Stimulated activated CD8-positive, alpha-beta memory T cell treated with anti-CD3 and anti-CD28 coated beads, Interleukin-2, amount 100 ng/mL, for 1 hour (primary cell): ENCODE data around the gene OPCML.

Source experiments
- DNase-seq, 2 donors: peaks; one replicate each; pipeline ENCODE4 v3.0.0-alpha.2; 2020; ENCODE audit warnings: low read depth in 2 of 2

The OPCML gene

DNA sequence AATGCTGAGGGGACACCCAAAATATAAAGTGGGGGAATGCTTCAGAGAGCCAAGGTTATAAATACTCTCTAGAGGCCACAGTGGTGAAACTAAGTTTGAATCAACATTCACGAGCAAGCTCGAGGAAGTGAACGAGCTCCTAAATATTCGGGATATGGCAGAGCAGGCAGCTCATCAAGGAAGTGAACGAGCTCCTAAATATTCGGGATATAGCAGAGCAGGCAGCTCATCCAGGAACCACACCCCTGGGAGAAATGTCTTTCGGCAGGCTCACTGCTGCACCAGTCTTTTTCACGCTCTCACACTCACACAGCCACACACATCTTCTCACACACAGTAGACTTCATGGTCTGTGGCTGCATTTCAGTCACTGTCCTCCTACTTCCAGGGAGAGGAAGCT, 787.5 kb downstream of the OPCML start:
- DNase-seq, result no peak

DNA sequence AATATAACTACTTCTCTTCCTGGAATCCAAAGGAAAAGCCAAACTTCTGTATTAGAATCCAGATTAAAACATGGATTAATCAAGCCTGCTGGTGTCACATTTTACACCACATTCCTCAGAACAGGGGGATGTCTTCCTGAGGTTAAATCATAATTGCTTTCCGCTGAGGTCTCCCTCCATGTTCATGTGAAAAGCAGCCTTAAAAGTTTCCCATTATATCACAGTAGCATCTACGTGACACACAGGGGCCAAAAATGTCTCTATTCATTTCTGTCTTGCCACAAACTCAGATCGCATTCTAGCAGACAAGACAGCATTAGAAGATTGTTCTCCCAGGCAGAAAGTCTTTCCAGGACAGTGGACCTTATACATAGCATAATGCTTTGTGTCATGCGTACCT, 788.7 kb downstream of the OPCML start:
- no peak for DNase-seq

DNA sequence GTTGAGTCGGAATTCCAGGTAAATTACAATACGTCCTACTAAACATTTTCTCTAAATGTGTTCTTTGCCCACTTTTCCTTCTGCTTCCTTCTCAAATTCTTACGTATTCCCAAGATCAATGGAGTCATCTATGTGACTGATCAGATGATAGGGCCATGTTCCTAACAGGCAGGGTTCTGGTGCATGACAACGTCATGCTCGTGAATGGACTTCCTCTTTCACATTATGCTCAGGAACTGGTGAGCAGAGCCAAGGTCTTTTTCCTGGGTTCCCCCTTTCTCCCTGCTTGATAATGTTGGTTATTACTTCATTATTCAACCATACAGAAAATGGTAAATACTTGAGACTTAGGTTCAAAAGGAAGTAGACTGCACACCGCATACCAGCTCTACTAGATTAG, 789.4 kb downstream of the OPCML start:
- no peak for DNase-seq

DNA sequence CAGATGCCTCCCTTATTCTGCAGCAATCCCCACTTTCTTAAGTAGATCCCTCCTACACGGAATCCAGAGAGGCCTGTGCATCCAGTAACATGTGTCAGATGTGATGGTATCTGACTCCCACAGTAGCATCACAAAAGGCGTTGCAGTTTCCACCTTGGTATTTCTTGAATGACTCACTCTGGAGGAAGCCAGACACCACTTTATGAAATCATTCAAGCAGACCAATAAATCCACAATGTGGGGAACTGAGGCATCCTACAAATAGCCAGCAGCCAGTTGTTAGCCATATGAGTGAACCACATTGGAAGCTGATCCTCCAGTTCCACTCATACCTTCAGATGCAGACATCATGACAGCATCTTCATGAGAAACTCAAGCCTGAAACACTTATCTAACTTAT, 798.1 kb downstream of the OPCML start:
- DNase-seq, result no peak

DNA sequence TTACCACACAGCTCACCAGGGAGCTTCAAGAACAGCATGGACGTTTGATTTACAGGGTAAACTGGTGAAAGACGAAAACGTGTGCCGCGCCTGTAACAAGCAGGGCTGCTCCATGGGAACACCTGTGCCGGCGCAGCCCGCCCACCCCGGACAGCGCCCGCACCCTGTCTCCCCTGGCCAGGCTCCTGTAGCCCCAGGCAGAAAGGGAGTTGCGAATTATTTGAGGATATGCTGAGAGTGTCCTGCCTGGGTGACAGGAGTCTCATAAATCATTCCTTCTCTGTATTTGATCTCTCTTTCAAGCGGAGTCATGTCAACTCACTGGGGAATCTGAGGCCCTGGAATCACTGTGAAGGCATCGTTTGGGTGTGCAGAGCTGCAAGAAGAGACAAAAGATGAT, 804.3 kb downstream of the OPCML start:
- no peak for DNase-seq

DNA sequence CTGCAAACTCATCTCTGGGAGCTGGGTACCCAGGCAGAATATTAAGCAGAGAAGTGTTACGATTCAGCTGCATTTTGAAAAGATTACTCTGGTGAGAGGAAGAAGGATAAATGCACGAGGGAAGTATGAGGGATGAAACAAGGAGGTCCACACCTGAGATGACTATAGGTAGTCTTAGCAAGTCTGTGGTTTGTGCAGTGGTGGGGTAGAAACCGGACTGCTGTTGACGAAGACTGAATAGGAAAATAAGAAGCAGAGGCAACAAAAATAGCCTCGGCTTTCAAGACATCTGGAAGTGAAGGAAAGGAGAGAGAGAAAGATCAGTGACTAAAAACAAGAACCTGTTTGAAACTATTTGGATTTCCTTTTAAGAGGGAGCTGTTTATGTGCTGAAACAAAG, 810.8 kb downstream of the OPCML start:
- DNase-seq, result no peak

DNA sequence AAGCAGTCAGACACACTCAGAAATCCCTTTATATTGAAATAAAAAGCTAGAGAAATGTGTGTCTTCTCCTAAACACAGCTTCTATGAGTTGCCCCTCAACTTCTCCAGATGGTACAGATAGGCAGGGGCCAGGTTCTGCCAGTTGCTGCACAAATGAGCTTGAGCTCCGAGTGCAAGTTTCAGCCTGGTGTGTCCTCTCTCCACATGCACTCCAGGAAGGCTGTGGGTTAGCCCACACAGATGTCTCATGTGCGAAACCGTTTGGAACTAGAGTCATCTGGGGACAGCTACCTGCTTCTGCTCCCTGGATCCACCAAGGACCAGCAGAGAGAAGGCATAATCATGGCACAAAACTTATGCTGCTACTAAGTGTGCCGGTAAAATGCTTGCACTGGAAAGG, 812.6 kb downstream of the OPCML start:
- no peak for DNase-seq

DNA sequence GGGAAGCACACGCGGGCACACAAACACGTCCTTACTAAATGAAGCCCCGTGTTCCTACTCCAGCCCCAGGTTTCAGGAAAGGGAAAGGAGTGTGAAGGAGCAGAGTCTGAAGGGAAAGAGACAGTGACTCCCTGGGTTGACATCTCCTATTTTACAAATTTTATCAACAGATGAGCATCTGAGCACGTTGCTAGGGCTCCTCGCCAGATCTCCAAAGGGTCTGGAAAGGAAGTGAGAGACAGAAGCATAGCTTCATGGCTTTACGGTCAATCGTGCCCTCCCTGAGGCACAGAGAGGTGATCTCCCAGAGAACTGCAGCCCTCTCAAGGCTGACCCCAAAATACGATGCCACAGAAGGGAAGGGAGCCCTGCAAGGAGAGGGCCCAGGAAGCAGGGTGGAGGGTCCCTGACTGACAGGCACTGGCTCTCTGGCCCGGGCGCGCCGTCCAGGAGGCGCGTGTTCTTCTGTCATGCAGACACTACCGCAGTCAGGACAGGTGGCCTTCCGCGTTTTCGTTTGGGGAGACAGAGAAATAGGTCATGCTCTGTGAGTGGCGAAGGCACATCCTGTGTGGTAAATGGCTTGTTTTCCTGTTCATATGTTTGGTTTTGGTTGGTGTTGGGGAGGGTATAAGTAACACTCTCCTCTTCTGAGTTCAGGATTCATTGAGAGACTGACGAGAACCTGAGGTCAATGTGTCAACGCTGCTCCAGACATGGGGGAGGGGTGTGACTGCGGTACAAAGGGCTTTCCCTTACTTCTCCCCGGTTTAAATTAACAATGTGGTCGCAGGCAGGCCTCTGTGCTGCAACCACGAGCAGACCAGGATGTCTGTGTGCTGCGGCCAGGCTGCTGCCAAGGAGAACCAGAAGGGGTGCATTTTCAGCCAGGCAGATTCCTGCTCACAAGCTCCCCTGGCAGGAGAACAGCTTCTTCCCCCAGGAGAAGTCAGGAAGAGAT, 813.3 kb downstream of the OPCML start:
- peak in 1 of 2 donors; percentile 11 for DNase-seq

DNA sequence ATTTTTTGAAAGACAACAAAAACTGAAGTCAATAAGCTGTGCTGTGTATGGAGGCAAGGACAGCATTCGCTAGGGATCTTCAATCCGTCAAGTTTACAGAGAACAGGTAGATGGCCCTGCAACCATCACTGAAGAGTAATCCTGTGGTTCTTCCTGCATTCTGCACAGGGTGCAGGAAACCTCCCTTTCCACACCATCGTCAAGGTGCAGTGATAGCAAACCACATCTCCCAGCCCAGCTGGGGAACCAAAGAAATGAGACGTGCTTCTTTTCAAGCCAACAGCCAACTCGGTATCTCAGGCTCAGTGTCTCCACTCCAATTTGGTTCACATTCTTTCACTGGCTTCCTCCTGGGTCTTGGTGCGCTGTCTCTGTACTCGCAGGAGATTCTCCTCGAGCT, 814.5 kb downstream of the OPCML start:
- DNase-seq, result no peak

DNA sequence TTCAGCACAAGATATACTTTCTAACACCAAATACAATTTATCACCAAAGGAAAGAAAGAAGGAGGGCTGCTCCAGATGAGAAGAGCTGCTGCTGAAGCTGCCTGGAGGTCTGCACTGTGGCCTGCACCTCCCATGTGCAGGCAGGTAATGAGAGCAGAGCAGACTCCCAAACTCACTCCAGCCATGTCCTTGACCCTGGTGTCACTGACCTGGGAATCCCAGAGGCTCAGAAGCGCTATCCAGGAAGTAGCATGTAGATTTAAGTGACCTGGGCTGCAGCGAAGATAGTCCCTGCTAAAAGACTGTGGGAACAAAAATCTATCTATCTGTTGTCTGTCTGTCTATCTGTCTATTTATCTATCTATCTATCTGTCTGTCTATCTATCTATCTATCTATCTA, 816.3 kb downstream of the OPCML start:
- DNase-seq, result no peak

DNA sequence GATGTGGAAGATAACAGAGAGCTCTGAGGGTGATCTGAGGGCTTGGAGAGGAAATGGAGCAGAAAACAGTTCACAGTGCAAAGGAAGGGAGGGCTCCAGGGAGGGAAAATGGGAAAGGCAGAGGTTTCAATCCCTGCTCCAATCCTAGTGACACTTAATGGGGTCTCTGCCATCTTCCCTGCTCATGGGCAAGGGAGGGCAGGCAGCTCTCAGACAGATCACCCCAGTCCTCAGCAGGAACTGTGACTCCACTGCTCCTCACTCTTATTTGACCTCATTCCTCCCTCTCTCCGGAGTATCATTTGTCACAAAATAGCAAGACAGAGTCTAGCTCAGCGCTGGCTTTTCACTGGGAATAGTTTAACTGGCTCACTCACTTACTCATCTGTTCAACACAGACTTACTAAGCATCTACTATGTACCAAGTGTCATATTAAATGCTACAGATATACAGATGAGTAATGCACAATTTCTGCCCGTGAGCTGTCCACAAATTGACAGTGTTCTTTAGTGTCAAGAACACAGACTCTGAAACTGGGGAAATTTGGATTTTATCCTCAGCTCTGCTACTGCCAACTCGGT, 817.4 kb downstream of the OPCML start:
- DNase-seq, result no peak

DNA sequence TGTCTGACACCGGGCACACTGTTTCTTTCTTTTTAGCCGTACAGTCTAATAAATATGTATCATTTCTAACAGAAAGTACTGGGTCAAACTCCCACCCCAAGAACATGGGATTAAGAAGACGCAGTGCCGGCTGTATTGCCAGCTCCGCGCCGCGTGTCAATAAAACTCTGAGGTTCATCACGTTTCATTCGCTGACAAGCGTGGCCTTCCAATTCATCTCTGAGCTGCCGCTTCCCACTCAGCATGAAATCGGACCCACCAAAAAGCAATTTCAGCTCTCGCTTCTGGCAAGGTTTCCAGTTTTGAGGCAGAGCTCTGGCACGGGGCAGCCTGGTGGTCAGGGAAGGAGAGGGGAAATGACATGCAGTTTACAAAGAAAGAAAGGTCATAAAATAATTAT, 819.8 kb downstream of the OPCML start:
- DNase-seq, result no peak

DNA sequence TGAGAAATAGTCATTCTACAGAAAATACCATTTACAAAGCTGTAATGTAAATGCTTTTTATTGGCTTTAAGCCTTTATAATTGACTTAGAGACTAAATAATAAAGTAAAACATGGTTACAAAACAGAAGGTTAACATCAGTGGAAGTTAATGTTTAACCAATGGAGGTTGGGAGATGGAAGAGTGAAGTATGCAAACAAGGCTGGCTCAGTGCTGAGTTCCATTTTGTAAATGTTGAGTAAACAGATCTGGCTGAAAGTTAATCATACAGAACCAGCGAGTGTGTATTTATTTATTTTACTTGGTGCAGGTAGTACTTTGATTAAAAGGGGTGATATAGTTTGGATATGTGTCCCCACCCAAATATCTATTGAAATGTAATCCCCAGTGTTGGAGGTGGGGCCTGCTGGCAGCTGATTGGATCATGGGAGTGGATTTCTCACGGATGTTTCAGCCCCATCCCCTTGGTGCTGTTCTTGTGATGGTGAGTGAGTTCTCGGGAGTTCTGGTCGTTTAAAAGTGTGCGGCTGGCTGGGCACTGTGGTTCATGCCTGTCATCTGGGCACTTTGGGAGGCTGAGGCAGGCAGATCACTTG, 827.4 kb downstream of the OPCML start:
- no peak for DNase-seq

DNA sequence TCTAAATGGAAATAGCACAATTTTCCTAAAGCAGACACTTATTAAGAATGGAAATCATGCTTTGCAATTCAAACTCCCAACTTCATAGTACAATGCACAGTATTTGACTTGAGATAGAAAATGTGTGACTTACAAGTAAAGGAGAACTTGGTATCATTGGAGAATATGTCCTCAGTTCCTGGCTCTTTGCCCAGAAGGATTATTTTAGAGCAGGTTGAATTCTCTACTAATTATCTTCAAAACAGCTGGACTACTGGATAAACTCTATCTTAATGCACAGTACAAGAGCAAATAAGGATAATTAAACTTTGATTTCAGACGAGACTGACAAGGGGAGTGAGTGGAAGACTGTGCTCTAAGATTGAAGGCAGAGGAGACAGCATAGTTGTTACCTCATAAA, 839.4 kb downstream of the OPCML start:
- no peak for DNase-seq

DNA sequence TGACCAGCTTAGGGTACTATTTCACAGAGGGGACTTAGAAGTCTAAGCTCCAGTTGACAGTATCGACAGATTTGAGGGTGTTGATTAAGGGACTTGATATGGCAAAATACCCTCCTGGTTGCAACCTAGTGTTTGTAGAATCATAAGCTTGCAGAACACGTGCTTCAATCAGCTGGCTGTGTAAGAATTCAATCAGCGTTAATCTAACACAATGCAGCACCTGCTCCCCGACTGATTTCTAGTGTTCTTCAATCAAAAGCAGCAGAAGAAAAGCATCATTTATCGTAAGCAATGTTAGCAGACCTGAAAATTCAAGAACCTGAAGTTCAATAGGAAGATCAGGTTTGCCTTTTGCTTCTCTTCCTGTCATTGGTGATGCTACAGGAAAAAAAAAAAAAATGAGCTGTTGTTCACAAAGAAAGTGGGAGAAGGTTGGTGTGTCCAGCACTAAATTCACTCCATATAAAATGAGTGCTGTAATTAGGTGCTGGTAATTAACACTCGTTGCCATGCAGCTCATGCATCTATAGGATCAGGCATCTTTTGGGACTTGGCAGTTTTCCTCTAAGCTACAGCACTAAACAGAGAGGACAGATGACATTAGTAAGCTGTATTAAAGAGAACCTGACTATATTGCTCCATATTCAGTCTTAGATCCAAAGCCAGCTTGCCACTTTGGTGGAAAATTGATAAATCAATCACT, 840.3 kb downstream of the OPCML start:
- DNase-seq, result no peak

DNA sequence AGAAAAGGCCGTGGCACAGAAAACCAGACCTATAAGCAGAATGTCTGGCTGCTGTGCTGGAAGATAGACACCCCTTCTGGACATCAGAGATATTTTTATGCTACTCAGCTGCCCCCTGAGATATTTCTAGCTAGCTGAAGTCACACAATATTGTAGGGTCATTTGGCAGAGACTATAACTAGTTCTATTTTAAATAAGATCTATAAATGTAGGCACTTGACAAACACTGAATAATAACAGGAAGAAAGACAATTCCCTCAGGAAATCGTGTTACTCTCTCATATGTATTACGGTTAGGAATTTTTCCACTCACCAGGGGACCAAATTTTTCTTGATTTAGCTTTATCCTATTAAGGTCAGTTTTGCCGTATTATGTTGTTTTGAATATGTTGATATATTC, 845.4 kb downstream of the OPCML start:
- no peak for DNase-seq

DNA sequence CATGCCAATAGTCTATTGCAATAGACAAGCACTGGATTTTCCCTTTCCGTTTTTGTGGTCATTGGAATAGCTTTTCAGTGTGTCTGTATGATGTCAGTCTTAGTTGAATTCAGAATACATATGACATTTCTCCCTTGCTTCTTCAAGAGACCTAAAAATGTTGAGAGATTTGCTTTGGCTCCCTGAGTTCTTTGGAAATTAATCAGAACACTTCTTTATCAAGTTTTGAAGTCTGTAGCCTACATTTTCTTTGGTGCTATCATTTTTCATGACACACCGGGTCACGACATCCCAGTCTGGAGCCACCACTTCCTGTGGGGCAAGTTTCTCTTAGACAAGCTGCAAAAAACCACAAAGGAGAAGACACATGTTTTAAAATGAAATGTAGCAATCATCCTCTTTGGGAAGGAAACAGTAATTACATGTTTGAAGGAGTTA, 847.1 kb downstream of the OPCML start:
- DNase-seq, result no peak

DNA sequence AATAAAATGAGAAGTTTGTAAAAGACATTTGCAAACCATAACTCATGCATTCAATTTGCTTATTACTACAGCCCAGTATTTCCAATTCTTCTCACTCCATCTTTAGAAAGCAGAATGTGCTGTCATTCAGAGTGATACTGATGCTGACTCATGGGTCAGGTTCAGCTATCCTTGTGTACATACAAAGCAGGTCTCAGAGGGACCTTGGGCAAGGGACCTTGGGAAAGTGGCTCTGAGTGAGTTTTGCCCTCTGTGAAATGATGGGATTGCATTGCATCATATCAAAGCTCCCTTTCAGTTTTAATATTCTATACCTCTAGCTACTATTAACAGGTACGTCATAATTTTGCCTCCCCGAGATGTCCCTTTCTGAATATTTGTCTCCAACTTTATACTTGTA, 848.7 kb downstream of the OPCML start:
- no peak for DNase-seq

DNA sequence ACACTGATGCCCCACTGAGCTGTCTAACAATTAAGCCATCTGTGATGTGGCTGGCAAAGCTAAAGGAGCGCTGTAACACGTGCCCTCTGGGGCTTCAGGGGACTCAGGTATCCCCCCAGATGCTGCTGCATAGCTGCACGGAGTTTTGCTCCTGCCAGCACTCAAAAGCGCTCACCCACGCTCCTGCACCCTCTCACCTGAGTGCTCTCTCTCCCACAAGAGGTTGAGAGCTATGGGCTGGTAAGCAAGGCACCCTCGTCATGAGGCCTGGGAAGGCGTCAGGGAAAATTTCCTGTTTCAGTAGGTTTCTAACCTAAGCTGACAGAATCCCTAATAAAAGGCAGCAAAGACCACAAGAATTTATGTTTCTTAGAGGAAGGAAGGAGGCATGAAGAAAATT, 850.3 kb downstream of the OPCML start:
- DNase-seq, result no peak

DNA sequence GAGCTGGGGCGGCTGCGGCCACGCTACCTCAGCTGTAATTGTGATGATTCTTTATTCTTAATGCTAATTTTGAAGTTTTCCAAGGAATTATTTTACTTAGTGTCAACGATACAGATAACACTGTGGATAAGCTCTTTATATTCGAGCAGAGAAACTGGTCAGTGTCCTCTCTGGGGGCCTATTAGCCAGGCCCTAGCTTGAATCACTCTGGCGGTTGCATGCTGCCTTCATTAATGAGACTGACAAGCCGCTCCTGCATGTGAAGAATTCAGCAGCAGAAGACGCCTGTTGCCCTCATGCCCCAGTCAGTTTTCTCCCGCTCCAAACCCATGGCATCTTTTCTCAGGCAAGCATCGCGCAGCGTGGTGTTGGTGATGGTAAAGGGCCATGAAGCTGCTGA, 851.7 kb downstream of the OPCML start:
- DNase-seq, result no peak

DNA sequence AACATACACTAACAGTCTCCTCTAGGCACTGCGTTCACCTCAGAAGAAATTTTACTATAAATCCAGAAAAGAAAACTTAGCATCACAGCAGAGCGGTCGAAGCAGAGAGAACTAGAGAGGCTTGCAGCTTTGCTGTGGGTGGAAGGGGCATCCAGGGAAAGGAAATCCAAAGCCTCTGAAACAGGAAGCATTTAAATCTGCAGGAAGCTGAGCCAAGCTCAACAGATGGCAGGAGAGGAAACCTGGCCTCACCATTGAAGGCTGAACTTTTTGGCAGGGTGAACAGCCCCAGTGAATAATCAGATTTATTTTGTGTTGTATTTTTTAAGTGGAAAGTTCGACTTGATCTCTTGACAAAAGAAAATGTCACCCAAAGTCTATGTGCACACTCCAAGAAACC, 858.1 kb downstream of the OPCML start:
- no peak for DNase-seq

DNA sequence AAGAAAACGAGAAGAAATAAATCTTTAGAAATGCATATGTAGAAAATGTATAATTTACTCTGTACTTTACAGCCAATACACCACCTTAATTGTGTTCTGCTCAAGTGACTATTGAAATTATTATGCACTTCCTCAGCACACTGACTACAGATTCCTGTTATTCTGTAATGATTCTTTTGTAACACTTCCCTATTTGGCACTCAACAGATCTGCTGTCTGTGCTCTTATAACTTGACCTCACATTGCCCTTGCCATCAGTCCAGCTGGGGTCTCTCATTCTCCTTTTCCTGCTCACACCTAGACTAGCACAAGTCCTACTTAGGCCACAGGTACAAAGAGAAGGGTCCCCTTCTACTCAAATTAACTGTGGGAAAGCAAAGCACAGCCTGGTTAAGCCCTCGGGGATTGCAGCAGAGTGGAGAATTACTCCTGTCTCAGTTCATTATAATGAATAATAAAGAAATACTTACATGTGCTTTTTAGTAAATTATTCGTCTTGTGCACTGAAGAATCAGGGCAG, 860.4 kb downstream of the OPCML start:
- DNase-seq, result no peak
